BJ (cell line): ENCODE results near the gene USP33. TPM values are rescaled to one million over a fixed set of nuclear protein-coding genes. Genes with fewer than 3 reads are reported as not detected.
"Not testable (repeated sequence)": the region's sequence is repeated elsewhere in the genome, so short reads cannot be mapped to it uniquely, and the experiment has no call there.

ENCODE experiments used
- CTCF ChIA-PET: fragments of 350-600 bp; formaldehyde crosslinking; extraction: SDS; loops from one replicate; lab custom pipeline; 2021; ENCODE audit warnings: antibody characterized with exemption, inconsistent platforms; lab: Yijun Ruan, JAX
- POLR2A ChIA-PET: fragments of 300-600 bp; sonication (Branson Sonifier 250); formaldehyde crosslinking; extraction: SDS; loops from one replicate; lab custom pipeline; 2021; ENCODE audit warnings: antibody characterized with exemption; lab: Charles Lee
- DNase-seq: peaks from one replicate; pipeline ENCODE4 v3.0.0-alpha.2; 2011; ENCODE audit warnings: low read depth
- H3K27me3 ChIP-seq: 2 replicates; pipeline ENCODE4 v1.6.0; 2011; ENCODE audit warnings: low read length; ENCODE audit not compliant: control insufficient read depth, insufficient read depth
- H3K36me3 ChIP-seq: 2 replicates; pipeline ENCODE4 v1.5.1; 2011; ENCODE audit warnings: low read length; ENCODE audit not compliant: control insufficient read depth, insufficient read depth
- H3K4me3 ChIP-seq: 2 replicates; pipeline ENCODE4 v1.5.1; 2011; ENCODE audit warnings: low read depth, mild to moderate bottlenecking, control low read depth, low read length
- polyA plus RNA-seq: library from polyadenylated mRNA; depleted of rRNA; stranded (reverse); fragments of >200 nt; gene quantifications from 2 replicates; pipeline ENCODE4 v1.2.3, GENCODE V29; 2011
- TF ChIP-seq, protein P1 (sequence below): IDR thresholded peaks from 2 replicates; pipeline ENCODE4 v1.5.1; 2011; ENCODE audit warnings: low read depth, mild to moderate bottlenecking, control low read depth, inconsistent platforms, low read length, moderate library complexity; ENCODE audit not compliant: insufficient read depth

Gene USP33
- polyA plus RNA-seq, 1 experiment, result 31.3 TPM

DNA sequence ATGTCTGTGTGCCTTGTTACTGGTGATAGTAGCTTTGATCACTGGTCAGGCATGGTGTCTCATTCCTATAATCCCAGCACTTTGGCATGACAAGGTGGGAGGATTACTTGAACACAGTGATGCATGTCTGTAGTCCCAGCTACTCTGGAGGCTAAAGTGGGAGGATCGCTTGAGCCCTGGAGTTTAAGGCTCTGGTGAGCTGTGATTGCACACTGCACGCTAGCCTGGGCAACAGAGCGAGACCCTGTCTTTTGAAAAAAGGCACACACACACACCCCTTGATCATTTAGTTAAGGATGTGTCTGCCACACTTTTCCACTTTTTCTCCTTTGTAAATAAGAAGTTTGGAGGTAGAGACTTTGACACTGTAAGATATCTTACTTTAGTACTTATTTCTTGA is 34.9 kb upstream of the USP33 start:
- no peak overlapping the region for H3K4me3 ChIP-seq
- CTCF ChIA-PET, result no interaction called here
- peaks cover 1% of the 10 kb centered on the region; the same call in 1 of the 2 replicates for H3K36me3 ChIP-seq
- no peak for DNase-seq
- TF ChIP-seq, protein P1, sequence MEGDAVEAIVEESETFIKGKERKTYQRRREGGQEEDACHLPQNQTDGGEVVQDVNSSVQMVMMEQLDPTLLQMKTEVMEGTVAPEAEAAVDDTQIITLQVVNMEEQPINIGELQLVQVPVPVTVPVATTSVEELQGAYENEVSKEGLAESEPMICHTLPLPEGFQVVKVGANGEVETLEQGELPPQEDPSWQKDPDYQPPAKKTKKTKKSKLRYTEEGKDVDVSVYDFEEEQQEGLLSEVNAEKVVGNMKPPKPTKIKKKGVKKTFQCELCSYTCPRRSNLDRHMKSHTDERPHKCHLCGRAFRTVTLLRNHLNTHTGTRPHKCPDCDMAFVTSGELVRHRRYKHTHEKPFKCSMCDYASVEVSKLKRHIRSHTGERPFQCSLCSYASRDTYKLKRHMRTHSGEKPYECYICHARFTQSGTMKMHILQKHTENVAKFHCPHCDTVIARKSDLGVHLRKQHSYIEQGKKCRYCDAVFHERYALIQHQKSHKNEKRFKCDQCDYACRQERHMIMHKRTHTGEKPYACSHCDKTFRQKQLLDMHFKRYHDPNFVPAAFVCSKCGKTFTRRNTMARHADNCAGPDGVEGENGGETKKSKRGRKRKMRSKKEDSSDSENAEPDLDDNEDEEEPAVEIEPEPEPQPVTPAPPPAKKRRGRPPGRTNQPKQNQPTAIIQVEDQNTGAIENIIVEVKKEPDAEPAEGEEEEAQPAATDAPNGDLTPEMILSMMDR, result no peak
- H3K27me3 ChIP-seq, result no peaks in the 10 kb centered on the region
- POLR2A ChIA-PET, result no interaction called here

DNA sequence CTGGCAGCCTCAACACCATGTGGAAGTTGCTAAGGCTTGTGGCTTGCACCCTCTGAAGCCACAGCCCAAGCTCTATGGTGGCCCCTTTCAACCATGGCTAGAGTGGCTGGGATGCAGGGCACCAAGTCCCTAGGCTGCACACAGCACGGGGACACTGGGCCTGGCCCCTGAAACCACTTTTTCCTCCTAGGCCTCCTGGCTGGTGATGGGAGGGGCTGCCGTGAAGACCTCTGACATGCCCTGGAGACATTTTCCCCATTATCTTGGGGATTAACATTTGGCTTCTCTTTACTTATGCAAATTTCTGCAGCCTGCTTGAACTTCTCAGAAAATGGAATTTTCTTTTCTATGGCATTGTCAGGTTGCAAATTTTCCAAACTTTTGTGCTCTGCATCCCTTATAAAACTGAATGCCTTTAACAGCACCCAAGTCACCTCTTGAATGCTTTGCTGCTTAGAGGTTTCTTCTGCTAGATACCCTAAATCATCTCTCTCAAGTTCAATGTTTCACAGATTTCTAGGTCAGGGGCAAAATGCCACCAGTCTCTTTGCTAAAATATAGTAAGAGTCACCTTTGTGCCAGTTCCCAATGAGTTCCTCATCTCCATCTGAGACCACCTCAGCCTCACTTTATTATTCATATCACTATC is 26.6 kb upstream of the USP33 start:
- POLR2A ChIA-PET, CTCF ChIA-PET, H3K36me3 ChIP-seq, DNase-seq, H3K4me3 ChIP-seq, H3K27me3 ChIP-seq: not testable (repeated sequence)

DNA sequence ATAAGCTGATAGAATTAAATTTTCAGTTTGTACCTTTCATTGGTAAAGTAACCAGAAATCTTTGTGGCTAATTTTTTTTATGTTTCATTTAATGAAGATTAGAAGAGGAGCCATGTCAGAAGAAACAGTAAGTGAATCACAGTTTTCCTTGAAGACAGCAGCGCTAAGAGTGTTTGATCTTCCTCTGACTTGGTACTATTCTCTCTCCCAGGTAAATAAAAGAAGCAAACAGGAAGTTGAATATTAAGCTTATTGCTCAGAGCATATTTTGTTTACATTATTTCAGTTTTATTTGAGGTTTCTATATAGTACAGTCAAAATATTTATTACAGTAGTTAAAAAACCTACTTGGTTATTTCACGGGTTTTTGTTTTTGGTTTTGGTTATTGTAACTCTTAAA is 23.5 kb upstream of the USP33 start:
- no peaks in the 10 kb centered on the region for H3K27me3 ChIP-seq
- TF ChIP-seq, protein P1, result no peak
- POLR2A ChIA-PET, result no interaction called here
- H3K36me3 ChIP-seq, result peaks cover 6% of the 10 kb centered on the region
- DNase-seq, result no peak
- H3K4me3 ChIP-seq, result no peak overlapping the region
- CTCF ChIA-PET, result no interaction called here

- H3K4me3 ChIP-seq, result no peak overlapping the region
- DNase-seq, result no peak
- no peaks in the 10 kb centered on the region for H3K27me3 ChIP-seq
- ChIA-PET CTCF (no interaction called here), POLR2A (no interaction called here)
- peaks cover 6% of the 10 kb centered on the region for H3K36me3 ChIP-seq
- TF ChIP-seq, protein P1, result no peak
Measured at GRCh38 chr1:77781683-77782082, 22.0 kb upstream of the USP33 start.

- POLR2A ChIA-PET, result interaction anchor here (0.6 to 0.7 kb wide), 4 partner anchors 60 to 224 kb away, joined by 3 to 19 read pairs (median 10); no protein-coding TSS in a partner anchor
- TF ChIP-seq, protein P1, result no peak
- CTCF ChIA-PET, result interaction anchor here (0.7 kb wide), 1 partner anchor 334 kb away, joined by 3 read pairs; no protein-coding TSS in a partner anchor
- H3K36me3 ChIP-seq, result peaks cover 3% of the 10 kb centered on the region
- no peak for DNase-seq
- H3K4me3 ChIP-seq, result peak within 1 kb of the TSS; percentile 94
- no peaks in the 10 kb centered on the region for H3K27me3 ChIP-seq
Measured at GRCh38 chr1:77779529-77780281, 20.1 kb upstream of the USP33 start, which contains the start of gene MIGA1. TSS of gene MIGA1 (plus strand) at chr1:77779649. CDS start at chr1:77783253, 3,604 bp downstream.
